Uterus (tissue), 4 donors: ENCODE results near the gene UBL3. TPM values are rescaled to one million over a fixed set of nuclear protein-coding genes. Genes with fewer than 3 reads are reported as not detected.

ENCODE experiments used
- DNase-seq, 2 donors: peaks; one replicate each; pipeline ENCODE4 v3.0.0-alpha.2; 2019 to 2020
- H3K27ac ChIP-seq, 2 donors: fragments of 200-600 bp; sonication (generic); 1 replicate in 1 of 2; 2 replicates in 1 of 2; pipeline ENCODE4 v1.5.1; 2016 to 2018
- H3K27me3 ChIP-seq, 2 donors: fragments of 200-600 bp; sonication (generic); one replicate each; pipeline ENCODE4 v1.5.1; 2018 to 2019; ENCODE audit warnings: control low read depth in 1 of 2
- H3K36me3 ChIP-seq, 2 donors: fragments of 200-600 bp; sonication (generic); one replicate each; pipeline ENCODE4 v1.5.1; 2019; ENCODE audit warnings: control low read depth in 1 of 2
- H3K4me1 ChIP-seq, 2 donors: fragments of 200-600 bp; sonication (generic); one replicate each; pipeline ENCODE4 v1.5.1; 2018 to 2019; ENCODE audit warnings: control low read depth in 1 of 2
- H3K4me3 ChIP-seq, 2 donors: fragments of 200-600 bp; sonication (generic); 1 replicate in 1 of 2; 2 replicates in 1 of 2; pipeline ENCODE4 v1.5.1; 2018 to 2019; ENCODE audit warnings: mild to moderate bottlenecking in 1 of 2
- H3K9me3 ChIP-seq, 2 donors: fragments of 200-600 bp; sonication (generic); one replicate each; pipeline ENCODE4 v1.5.1; 2019; ENCODE audit warnings: control low read depth in 1 of 2
- POLR2A ChIP-seq, 2 donors: fragments of 450-650 bp; IDR thresholded peaks; one replicate each; pipeline ENCODE4 v1.6.1; 2016; ENCODE audit warnings: antibody characterized with exemption in 2 of 2, mild to moderate bottlenecking in 1 of 2, moderate library complexity in 1 of 2
- intact Hi-C: fragments of 100-400 bp; cut with DNase I; formaldehyde crosslinking; loops from one replicate; pipeline ENCODE4 v1.15.1; 2023; ENCODE audit warnings: low total_unique reads
- total RNA-seq, 4 donors: library from RNA; depleted of rRNA in 3 of 4; stranded (reverse); fragments of >200 nt in 3 of 4; gene quantifications; one replicate each; pipeline versions ENCODE4 v1.1.0 to v1.2.4, GENCODE V29; 2014 to 2023
- TF ChIP-seq, protein P1 (sequence below), 4 experiments: fragments of 200-600 bp in 2 of 4; fragments of 450-650 bp in 2 of 4; sonication (generic) in 2 of 4; IDR thresholded peaks; one replicate each; pipeline ENCODE4 v1.5.1; 2016 to 2019; ENCODE audit warnings: antibody characterized with exemption in 4 of 4, mild to moderate bottlenecking in 2 of 4, moderate library complexity in 1 of 4
- donor health status: DM: yes; HTN: yes; CAD: no.

UBL3 gene
- total RNA-seq, 4 donors from 2014 or later = 30.2 to 59.7 (median 56.8) TPM

DNA sequence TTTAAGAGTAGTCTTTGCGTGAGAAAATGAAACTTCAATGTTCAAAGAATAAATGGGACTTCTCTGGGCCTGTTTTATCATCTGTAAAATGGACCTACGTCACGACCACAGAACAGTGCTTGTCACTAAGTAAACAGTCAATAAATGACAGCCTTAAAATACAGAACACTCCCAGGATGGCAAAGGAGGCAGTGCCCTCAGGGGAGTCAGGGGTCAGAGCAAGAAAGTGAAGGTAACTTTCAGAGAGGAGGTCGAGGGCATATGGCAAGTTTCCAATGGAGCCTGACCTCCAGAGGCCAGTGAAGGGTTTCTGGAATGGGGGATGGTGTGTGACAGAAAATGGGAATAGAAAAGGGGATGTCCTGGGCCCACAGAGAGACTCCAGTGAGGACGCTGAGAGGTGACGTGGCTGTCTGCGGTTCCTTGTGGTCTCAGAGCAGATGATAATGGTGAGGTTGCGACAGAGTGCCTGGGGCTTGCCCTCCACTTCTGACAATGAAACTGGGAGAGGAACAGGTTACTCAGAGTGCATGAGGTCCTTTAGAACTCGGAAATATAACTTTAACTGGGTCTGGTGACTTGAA, 91.8 kb downstream of the UBL3 start:
- intact Hi-C loops = no loop called here
- no peaks in the 10 kb centered on the region for H3K4me1 ChIP-seq
- H3K36me3 ChIP-seq = no peaks in the 10 kb centered on the region
- H3K4me3 ChIP-seq = no peak overlapping the region
- H3K27me3 ChIP-seq = no peaks in the 10 kb centered on the region
- TF ChIP-seq POLR2A (IDR thresholded peaks at IDR 0.05) = no peak
- TF ChIP-seq, protein P1, sequence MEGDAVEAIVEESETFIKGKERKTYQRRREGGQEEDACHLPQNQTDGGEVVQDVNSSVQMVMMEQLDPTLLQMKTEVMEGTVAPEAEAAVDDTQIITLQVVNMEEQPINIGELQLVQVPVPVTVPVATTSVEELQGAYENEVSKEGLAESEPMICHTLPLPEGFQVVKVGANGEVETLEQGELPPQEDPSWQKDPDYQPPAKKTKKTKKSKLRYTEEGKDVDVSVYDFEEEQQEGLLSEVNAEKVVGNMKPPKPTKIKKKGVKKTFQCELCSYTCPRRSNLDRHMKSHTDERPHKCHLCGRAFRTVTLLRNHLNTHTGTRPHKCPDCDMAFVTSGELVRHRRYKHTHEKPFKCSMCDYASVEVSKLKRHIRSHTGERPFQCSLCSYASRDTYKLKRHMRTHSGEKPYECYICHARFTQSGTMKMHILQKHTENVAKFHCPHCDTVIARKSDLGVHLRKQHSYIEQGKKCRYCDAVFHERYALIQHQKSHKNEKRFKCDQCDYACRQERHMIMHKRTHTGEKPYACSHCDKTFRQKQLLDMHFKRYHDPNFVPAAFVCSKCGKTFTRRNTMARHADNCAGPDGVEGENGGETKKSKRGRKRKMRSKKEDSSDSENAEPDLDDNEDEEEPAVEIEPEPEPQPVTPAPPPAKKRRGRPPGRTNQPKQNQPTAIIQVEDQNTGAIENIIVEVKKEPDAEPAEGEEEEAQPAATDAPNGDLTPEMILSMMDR (IDR thresholded peaks at IDR 0.05) = no peak
- no peaks in the 10 kb centered on the region for H3K9me3 ChIP-seq
- H3K27ac ChIP-seq = no peak overlapping the region
- DNase-seq = no peak

DNA sequence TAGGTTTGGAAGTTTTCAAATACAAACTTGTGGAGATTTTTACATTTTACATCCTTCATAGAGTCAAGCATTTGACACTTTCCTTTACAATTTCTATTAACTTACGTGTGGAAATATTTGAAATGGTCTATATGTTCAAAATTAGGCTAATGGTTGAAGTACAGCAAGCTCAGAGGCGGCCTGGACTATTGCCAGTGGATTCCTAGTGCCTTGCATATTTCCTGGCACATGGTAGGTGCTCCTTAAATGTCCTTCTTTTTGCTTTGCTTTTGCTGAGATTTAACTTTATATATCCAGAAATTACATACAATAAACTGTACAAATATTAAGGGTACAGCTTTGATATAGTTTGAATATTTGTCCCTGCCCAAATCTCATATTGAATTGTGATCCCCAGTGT, 93.9 kb downstream of the UBL3 start:
- intact Hi-C loops = no loop called here
- TF ChIP-seq POLR2A (IDR thresholded peaks at IDR 0.05) = no peak
- TF ChIP-seq, protein P1 (IDR thresholded peaks at IDR 0.05) = no peak
- H3K4me1 ChIP-seq = no peaks in the 10 kb centered on the region
- no peak overlapping the region for H3K4me3 ChIP-seq
- no peaks in the 10 kb centered on the region for H3K36me3 ChIP-seq
- no peak overlapping the region for H3K27ac ChIP-seq
- H3K27me3 ChIP-seq = no peaks in the 10 kb centered on the region
- DNase-seq = no peak
- no peaks in the 10 kb centered on the region for H3K9me3 ChIP-seq

DNA sequence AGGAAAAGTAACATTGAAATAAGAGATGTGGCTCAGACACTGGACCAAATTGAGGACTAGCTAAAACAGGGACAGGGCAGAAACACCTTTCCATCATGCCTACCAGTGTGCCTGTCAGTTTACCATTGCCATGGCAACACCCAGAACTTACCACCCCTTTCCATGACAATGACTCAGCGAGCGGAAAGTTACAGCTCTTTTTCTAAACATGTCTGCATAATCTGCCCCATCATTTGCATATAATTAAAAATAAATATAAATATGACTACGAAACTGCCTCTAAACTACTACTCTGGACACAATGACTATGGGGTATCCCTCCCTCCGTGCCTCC, 96.0 kb downstream of the UBL3 start:
- Histone ChIP-seq H3K9me3 (no peaks in the 10 kb centered on the region), H3K36me3 (no peaks in the 10 kb centered on the region), H3K27ac (no peak overlapping the region), H3K27me3 (no peaks in the 10 kb centered on the region), H3K4me1 (no peaks in the 10 kb centered on the region), H3K4me3 (no peak overlapping the region)
- TF ChIP-seq POLR2A (IDR thresholded peaks at IDR 0.05) = no peak
- TF ChIP-seq, protein P1 (IDR thresholded peaks at IDR 0.05) = no peak
- DNase-seq = no peak
- intact Hi-C loops = no loop called here

DNA sequence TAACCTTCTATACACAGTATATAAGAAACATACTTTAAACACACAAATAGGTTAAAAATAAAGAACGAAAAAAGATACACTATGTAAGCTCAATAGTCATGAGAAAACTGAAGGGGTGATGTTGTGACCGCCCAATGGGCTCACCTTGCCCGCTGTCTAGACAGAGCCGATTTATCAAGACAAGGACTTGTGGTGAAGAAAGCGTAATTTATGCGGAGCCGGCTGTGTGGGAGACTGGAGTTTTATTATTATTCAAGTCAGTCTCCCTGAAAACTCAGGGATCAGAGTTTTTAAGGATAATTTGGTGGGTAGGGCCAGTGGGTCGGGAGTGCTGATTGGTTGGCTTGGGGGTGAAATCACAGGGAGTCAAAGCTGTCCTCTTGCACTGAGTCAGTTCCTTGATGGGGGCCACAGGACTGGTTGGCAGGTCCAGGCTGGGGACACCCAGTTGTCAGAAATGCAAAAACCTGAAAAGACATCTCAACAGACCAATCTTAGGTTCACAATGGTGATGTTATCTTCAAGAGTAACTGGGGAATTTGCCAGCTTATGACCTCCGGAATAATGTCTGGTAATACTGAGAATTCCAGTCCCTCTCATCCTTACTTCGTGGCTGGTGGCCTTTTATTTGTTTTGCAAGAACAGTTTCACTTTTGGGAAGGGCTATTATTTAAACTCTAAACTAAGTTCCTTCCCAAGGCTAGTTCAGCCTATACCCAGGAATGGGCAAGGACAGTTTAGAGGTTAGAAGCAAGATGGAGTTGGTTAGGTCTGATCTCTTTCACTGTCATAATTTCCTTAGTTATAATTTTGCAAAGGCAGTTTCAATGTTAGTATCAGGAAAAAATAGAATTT, 96.6 kb downstream of the UBL3 start:
- Histone ChIP-seq H3K4me3 (no peak overlapping the region), H3K27me3 (no peaks in the 10 kb centered on the region), H3K4me1 (no peaks in the 10 kb centered on the region), H3K36me3 (no peaks in the 10 kb centered on the region), H3K27ac (no peak overlapping the region), H3K9me3 (no peaks in the 10 kb centered on the region)
- DNase-seq = no peak
- no peak for TF ChIP-seq POLR2A (IDR thresholded peaks at IDR 0.05)
- TF ChIP-seq, protein P1 (IDR thresholded peaks at IDR 0.05) = no peak
- intact Hi-C loops = no loop called here

DNA sequence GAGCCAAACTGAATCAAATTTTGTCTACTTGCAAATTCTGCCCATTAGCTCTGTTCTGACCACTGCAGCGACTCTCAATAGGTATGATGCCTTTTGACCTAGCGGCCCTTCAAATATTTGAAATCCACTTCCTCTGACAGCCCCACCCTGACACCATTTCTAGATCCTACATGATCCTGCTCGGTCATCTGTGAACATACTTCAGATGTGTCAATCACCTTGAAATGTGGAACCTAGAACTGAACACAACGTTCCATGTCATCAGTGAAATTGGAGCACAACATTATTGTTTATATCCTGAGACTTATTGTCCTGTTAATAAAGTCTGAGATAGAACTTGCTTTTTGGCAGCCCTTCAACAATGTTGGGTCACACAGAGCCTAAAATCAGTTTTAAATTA, 98.2 kb downstream of the UBL3 start:
- Histone ChIP-seq H3K4me3 (no peak overlapping the region), H3K27ac (no peak overlapping the region), H3K36me3 (no peaks in the 10 kb centered on the region), H3K27me3 (no peaks in the 10 kb centered on the region), H3K9me3 (no peaks in the 10 kb centered on the region), H3K4me1 (no peaks in the 10 kb centered on the region)
- intact Hi-C loops = no loop called here
- TF ChIP-seq POLR2A (IDR thresholded peaks at IDR 0.05) = no peak
- TF ChIP-seq, protein P1 (IDR thresholded peaks at IDR 0.05) = no peak
- DNase-seq = no peak
